Liver (tissue), 9 donors: ENCODE data around the gene PLEKHA5. TPM values are rescaled to one million over a fixed set of nuclear protein-coding genes. Genes with fewer than 3 reads are reported as not detected.

Source experiments
- DNase-seq: peaks from one replicate; pipeline ENCODE4 v3.0.0-alpha.2; 2017; ENCODE audit warnings: low spot score
- H3K27ac ChIP-seq, 2 donors: one replicate each; pipeline ENCODE4 v1.7.0; 2013; ENCODE audit warnings: inconsistent platforms in 2 of 2, low read length in 2 of 2, control low read depth in 1 of 2, low read depth in 1 of 2, mild to moderate bottlenecking in 1 of 2
- H3K27me3 ChIP-seq, 4 donors: one replicate each; pipeline versions ENCODE4 v1.6.1 to v1.7.0; 2013; ENCODE audit warnings: low read length in 3 of 4, inconsistent platforms in 1 of 4, mild to moderate bottlenecking in 1 of 4, moderate library complexity in 1 of 4; ENCODE audit not compliant: control insufficient read depth in 4 of 4, insufficient read depth in 4 of 4
- H3K36me3 ChIP-seq, 4 donors: one replicate each; pipeline versions ENCODE4 v1.6.1 to v1.7.0; 2013; ENCODE audit warnings: low read length in 3 of 4, mild to moderate bottlenecking in 3 of 4, low read depth in 1 of 4, moderate library complexity in 1 of 4; ENCODE audit not compliant: control insufficient read depth in 4 of 4, insufficient read depth in 3 of 4
- H3K4me1 ChIP-seq, 4 donors: one replicate each; pipeline versions ENCODE4 v1.6.1 to v1.7.0; 2013; ENCODE audit warnings: low read length in 3 of 4, mild to moderate bottlenecking in 3 of 4, moderate library complexity in 1 of 4; ENCODE audit not compliant: control insufficient read depth in 4 of 4, insufficient read depth in 4 of 4
- H3K4me3 ChIP-seq, 3 donors: one replicate each; pipeline versions ENCODE4 v1.6.1 to v1.7.0; 2013; ENCODE audit warnings: low read length in 3 of 3, control low read depth in 1 of 3, low read depth in 1 of 3, mild to moderate bottlenecking in 1 of 3
- H3K9ac ChIP-seq, 2 donors: one replicate each; pipeline ENCODE4 v1.7.0; 2013; ENCODE audit warnings: low read length in 2 of 2, mild to moderate bottlenecking in 2 of 2, moderate library complexity in 2 of 2, control low read depth in 1 of 2, low read depth in 1 of 2
- H3K9me3 ChIP-seq, 4 donors: one replicate each; pipeline versions ENCODE4 v1.6.1 to v1.7.0; 2013; ENCODE audit warnings: low read length in 3 of 4; ENCODE audit not compliant: control insufficient read depth in 4 of 4
- ATF3 ChIP-seq: IDR thresholded peaks from 2 replicates; pipeline ENCODE4 v1.6.1; 2016; ENCODE audit warnings: antibody characterized with exemption
- CTCF ChIP-seq: fragments of 150-350 bp; IDR thresholded peaks from 2 replicates; pipeline ENCODE4 v1.5.1; 2017; ENCODE audit warnings: improper control_type of control experiment, low read depth, low read length; ENCODE audit not compliant: missing input control
- EGR1 ChIP-seq, 2 donors: IDR thresholded peaks; 2 replicates each; pipeline ENCODE4 v1.6.1; 2016 to 2018; ENCODE audit warnings: antibody characterized with exemption in 2 of 2, low read depth in 2 of 2
- FOXA1 ChIP-seq: IDR thresholded peaks from 2 replicates; pipeline ENCODE4 v1.6.1; 2016; ENCODE audit warnings: antibody characterized with exemption
- FOXA2 ChIP-seq: IDR thresholded peaks from 2 replicates; pipeline ENCODE4 v1.6.1; 2016; ENCODE audit warnings: antibody characterized with exemption
- GABPA ChIP-seq, 2 donors: IDR thresholded peaks in 1 of 2; conservative IDR thresholded peaks in 1 of 2; 2 replicates each; pipeline ENCODE4 v1.6.1; 2016; ENCODE audit warnings: antibody characterized with exemption in 2 of 2, mild to moderate bottlenecking in 1 of 2, moderate library complexity in 1 of 2
- HNF4A ChIP-seq, 2 donors: conservative IDR thresholded peaks; 2 replicates each; pipeline ENCODE4 v1.6.1; 2016; ENCODE audit warnings: antibody characterized with exemption in 2 of 2, mild to moderate bottlenecking in 2 of 2
- HNF4G ChIP-seq: IDR thresholded peaks from 2 replicates; pipeline ENCODE4 v1.6.1; 2016; ENCODE audit warnings: antibody characterized with exemption
- JUND ChIP-seq, 2 donors: IDR thresholded peaks; 2 replicates each; pipeline ENCODE4 v1.6.1; 2016; ENCODE audit warnings: antibody characterized with exemption in 2 of 2
- NR2F2 ChIP-seq: IDR thresholded peaks from 2 replicates; pipeline ENCODE4 v1.6.1; 2016; ENCODE audit warnings: antibody characterized with exemption
- RAD21 ChIP-seq, 2 donors: IDR thresholded peaks; 2 replicates each; pipeline ENCODE4 v1.6.1; 2016; ENCODE audit warnings: antibody characterized with exemption in 2 of 2, mild to moderate bottlenecking in 2 of 2
- RXRA ChIP-seq, 2 donors: IDR thresholded peaks; 2 replicates each; pipeline ENCODE4 v1.6.1; 2017 to 2018; ENCODE audit warnings: antibody characterized with exemption in 2 of 2, mild to moderate bottlenecking in 1 of 2
- SP1 ChIP-seq: IDR thresholded peaks from 2 replicates; pipeline ENCODE4 v1.6.1; 2018; ENCODE audit warnings: antibody characterized with exemption, mild to moderate bottlenecking
- TAF1 ChIP-seq: conservative IDR thresholded peaks from 2 replicates; pipeline ENCODE4 v1.6.1; 2016; ENCODE audit warnings: antibody characterized with exemption, mild to moderate bottlenecking
- YY1 ChIP-seq: IDR thresholded peaks from 2 replicates; pipeline ENCODE4 v1.6.1; 2016; ENCODE audit warnings: antibody characterized with exemption, mild to moderate bottlenecking
- ZBTB33 ChIP-seq: IDR thresholded peaks from 2 replicates; pipeline ENCODE4 v1.6.1; 2016; ENCODE audit warnings: antibody characterized with exemption
- WGBS: extraction: QIAGEN DNeasy Blood & Tissue Kit; methylation state at CpG from one replicate; pipeline ENCODE4 v1.1.7; 2013; 5-methylcytosine and 5-hydroxymethylcytosine counted together
- polyA plus RNA-seq, 2 donors: library from polyadenylated mRNA; stranded (reverse) in 1 of 2; unstranded in 1 of 2; fragments of 200-250 nt in 1 of 2; fragments of >200 nt in 1 of 2; fragmentation: Nextera tagmentation in 1 of 2; extraction: Ambion mirVana in 1 of 2; gene quantifications; one replicate each; pipeline versions ENCODE4 v1.2.1 to v1.2.3, GENCODE V29; 2013 to 2015
- total RNA-seq, 2 donors: library from RNA; depleted of rRNA; stranded (reverse); fragments of >200 nt; gene quantifications; one replicate each; pipeline ENCODE4 v1.2.3, GENCODE V29; 2014
- TF ChIP-seq, protein P1 (sequence below): IDR thresholded peaks from 2 replicates; pipeline ENCODE4 v1.6.1; 2016; ENCODE audit warnings: antibody characterized with exemption
- TF ChIP-seq, protein P2 (sequence below): IDR thresholded peaks from 2 replicates; pipeline ENCODE4 v1.6.1; 2016; ENCODE audit warnings: antibody characterized with exemption, mild to moderate bottlenecking
- donor health status: healthy.
- donor health status: healthy.
- donor health status: healthy.
- donor health status: healthy.
- donor health status: healthy.

PLEKHA5 gene
- total and polyA plus RNA-seq, 4 donors: 4.6 to 25.5 (median 16.8) TPM

DNA sequence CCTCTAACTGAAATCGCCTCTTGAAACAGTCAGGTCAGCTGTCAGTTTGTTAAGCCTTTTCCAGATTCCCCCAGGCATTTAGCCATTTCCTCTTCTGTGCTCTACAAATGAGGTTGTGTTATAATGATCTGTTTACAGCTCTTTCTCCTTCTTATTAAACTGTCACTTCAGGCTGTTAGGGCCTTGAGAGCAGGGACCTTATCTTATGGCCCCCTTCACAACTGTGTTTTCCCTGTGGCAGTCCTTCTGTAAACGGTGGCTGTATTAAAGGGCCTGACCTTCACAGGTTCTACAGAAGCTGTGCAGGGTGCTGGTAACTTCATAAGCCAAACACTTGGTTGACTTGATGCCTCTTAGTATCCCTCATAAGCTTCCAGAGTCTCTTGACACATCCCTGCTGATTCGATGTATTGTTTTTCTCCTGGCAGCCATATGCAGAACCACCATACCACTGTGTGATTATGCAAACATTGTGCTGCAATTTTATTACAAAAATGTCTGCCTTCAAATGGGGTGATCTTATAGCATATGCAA is 104.7 kb downstream of the PLEKHA5 start:
- Histone ChIP-seq H3K9me3 (no peaks in the 10 kb centered on the region), H3K9ac (no peak overlapping the region), H3K27ac (peak overlapping the region in 1 of 2 donors; percentile 46), H3K36me3 (no peaks in the 10 kb centered on the region), H3K4me1 (peaks cover 0 to 19% (median 3%) of the 10 kb centered on the region in 4 donors), H3K27me3 (no peaks in the 10 kb centered on the region), H3K4me3 (no peak overlapping the region)
- WGBS: 60% methylated on average over 3 of the region's 3 CpGs
- TF ChIP-seq NR2F2 (no peak), HNF4A (conservative IDR thresholded peaks at IDR 0.05) (no peak), FOXA2 (no peak), ZBTB33 (no peak), YY1 (no peak), ATF3 (no peak), JUND (IDR thresholded peaks at IDR 0.05) (no peak), FOXA1 (no peak), EGR1 (IDR thresholded peaks at IDR 0.05; ENCODE audit: low read depth in 2 of 2) (no peak), RXRA (IDR thresholded peaks at IDR 0.05) (no peak), TAF1 (no peak), SP1 (no peak), HNF4G (no peak), RAD21 (IDR thresholded peaks at IDR 0.05) (no peak), CTCF (no peak), GABPA (IDR thresholded peaks at IDR 0.05 in 1 of 2, conservative IDR thresholded peaks at IDR 0.05 in 1 of 2) (no peak)
- TF ChIP-seq, protein P1, sequence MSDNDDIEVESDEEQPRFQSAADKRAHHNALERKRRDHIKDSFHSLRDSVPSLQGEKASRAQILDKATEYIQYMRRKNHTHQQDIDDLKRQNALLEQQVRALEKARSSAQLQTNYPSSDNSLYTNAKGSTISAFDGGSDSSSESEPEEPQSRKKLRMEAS: no peak
- TF ChIP-seq, protein P2, sequence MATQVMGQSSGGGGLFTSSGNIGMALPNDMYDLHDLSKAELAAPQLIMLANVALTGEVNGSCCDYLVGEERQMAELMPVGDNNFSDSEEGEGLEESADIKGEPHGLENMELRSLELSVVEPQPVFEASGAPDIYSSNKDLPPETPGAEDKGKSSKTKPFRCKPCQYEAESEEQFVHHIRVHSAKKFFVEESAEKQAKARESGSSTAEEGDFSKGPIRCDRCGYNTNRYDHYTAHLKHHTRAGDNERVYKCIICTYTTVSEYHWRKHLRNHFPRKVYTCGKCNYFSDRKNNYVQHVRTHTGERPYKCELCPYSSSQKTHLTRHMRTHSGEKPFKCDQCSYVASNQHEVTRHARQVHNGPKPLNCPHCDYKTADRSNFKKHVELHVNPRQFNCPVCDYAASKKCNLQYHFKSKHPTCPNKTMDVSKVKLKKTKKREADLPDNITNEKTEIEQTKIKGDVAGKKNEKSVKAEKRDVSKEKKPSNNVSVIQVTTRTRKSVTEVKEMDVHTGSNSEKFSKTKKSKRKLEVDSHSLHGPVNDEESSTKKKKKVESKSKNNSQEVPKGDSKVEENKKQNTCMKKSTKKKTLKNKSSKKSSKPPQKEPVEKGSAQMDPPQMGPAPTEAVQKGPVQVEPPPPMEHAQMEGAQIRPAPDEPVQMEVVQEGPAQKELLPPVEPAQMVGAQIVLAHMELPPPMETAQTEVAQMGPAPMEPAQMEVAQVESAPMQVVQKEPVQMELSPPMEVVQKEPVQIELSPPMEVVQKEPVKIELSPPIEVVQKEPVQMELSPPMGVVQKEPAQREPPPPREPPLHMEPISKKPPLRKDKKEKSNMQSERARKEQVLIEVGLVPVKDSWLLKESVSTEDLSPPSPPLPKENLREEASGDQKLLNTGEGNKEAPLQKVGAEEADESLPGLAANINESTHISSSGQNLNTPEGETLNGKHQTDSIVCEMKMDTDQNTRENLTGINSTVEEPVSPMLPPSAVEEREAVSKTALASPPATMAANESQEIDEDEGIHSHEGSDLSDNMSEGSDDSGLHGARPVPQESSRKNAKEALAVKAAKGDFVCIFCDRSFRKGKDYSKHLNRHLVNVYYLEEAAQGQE: no peak
- no peak for DNase-seq
